ENCODE measurements around the gene PAPOLB. TPM values are rescaled to one million over a fixed set of nuclear protein-coding genes. Genes with fewer than 3 reads are reported as not detected.

The PAPOLB gene
- total and polyA plus RNA-seq, 2 donors (not counting 3 experiments of a cell fraction or from before 2014, with no cell fraction given): 0.07 TPM; not detected in 1

DNA sequence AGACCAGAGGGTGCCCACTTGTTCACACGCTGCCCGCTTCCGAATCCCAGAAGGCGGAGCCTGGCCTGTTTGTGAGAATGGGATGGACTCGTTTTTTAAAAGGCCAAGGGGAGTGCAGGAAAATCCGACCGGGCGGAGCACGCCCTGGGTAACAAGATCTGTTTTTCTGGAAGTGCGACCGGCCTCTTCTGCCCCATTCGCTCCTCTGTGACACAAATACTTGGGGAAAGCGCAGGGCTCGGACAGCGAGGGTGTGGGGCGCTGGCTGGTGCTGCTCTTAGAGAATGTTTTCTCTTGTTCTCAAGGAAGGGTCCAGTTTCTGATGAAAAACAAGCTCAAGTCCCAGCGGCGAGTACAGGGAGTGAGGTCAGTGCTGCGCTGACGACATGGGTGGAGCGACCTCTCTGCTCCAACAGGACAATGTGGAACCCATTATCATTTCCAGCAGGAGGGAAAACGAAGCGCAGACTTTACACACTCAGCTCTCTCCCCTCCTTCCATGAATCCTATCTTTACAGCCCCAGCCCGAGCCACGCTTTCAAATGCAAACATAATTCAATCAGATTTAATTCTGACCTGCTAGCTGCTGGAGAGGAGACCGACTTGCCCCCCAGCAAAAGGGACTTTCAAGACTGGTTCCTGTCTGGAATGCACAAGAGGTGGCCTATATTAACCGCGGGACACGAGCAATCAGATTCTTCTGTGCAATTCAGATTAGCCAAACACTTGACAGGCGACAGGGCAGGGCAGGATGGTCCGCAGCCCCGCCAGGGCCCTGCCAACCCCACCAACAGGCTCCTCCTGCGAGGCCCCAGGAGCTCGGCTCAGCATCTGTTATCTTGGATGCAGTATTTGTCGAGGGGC lies 20.6 kb upstream of the PAPOLB start:
- intact Hi-C loops (cut with micrococcal nuclease) (loop anchor here (1.0 kb wide), 4 partner anchors 52 to 271 kb away; no protein-coding TSS in a partner anchor), dilution Hi-C loops (cut with MboI; ENCODE audit: extremely low pct_ligation_motif_present, low sequenced_read_pairs) (no loop called here)
- no peaks in the 10 kb centered on the region for H3K27me3 ChIP-seq (ENCODE audit: control insufficient read depth in 2 of 2, insufficient read depth in 2 of 2, low read length in 2 of 2)
- peak; percentile 66 for TF ChIP-seq EZH2 (IDR thresholded peaks at IDR 0.05; ENCODE audit: borderline replicate concordance, low read depth, low read length, severe bottlenecking)
- TF ChIP-seq, protein P1, sequence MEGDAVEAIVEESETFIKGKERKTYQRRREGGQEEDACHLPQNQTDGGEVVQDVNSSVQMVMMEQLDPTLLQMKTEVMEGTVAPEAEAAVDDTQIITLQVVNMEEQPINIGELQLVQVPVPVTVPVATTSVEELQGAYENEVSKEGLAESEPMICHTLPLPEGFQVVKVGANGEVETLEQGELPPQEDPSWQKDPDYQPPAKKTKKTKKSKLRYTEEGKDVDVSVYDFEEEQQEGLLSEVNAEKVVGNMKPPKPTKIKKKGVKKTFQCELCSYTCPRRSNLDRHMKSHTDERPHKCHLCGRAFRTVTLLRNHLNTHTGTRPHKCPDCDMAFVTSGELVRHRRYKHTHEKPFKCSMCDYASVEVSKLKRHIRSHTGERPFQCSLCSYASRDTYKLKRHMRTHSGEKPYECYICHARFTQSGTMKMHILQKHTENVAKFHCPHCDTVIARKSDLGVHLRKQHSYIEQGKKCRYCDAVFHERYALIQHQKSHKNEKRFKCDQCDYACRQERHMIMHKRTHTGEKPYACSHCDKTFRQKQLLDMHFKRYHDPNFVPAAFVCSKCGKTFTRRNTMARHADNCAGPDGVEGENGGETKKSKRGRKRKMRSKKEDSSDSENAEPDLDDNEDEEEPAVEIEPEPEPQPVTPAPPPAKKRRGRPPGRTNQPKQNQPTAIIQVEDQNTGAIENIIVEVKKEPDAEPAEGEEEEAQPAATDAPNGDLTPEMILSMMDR (IDR thresholded peaks at IDR 0.05; ENCODE audit: extremely low read depth in 1 of 2, insufficient read depth in 1 of 2, low read depth in 1 of 2, low read length in 2 of 2): no peak
- ChIA-PET POLR2A (no interaction called here), CTCF (interaction anchor here (0.6 to 3.5 kb wide), 12 partner anchors 8 to 203 kb away, joined by 3 to 22 read pairs (median 4); no protein-coding TSS in a partner anchor)
- H3K36me3 ChIP-seq (ENCODE audit: control insufficient read depth in 2 of 2, extremely low read depth in 1 of 2, insufficient read depth in 2 of 2, low read length in 2 of 2): no peaks in the 10 kb centered on the region
- no peaks in the 10 kb centered on the region for H3K79me2 ChIP-seq (ENCODE audit: control insufficient read depth, insufficient read depth, low read length)
- H2AFZ ChIP-seq (ENCODE audit: low read depth, low read length): peak overlapping the region; percentile 82
- H3K9me3 ChIP-seq (replicated peaks; ENCODE audit: control insufficient read depth, insufficient read depth, low read length): no peaks in the 10 kb centered on the region
- H3K4me3 ChIP-seq (replicated peaks in 1 of 3; ENCODE audit: insufficient read depth in 1 of 3, low read depth in 1 of 3, low read length in 3 of 3): peak overlapping the region in 2 of 3 experiments; percentile 9 to 46
- no peaks in the 10 kb centered on the region for H4K20me1 ChIP-seq (replicated peaks; ENCODE audit: control insufficient read depth, extremely low read depth, insufficient read depth, low read length)
- no peak overlapping the region for H3K27ac ChIP-seq (ENCODE audit: insufficient read depth, low read depth, low read length)
- H3K4me1 ChIP-seq (ENCODE audit: control insufficient read depth, extremely low read depth, insufficient read depth, low read length): peaks cover 8% of the 10 kb centered on the region
- FAIRE-seq: peak; percentile 86
- H3K9me1 ChIP-seq (replicated peaks; ENCODE audit: control insufficient read depth, extremely low read depth, insufficient read depth, low read length): no peaks in the 10 kb centered on the region
- H3K9ac ChIP-seq (replicated peaks; ENCODE audit: extremely low read depth, insufficient read depth, low read length): peak overlapping the region; percentile 28
- BruUV-seq (replicated peaks): no TSS peak
- peak overlapping the region; percentile 73 for H3K4me2 ChIP-seq (ENCODE audit: insufficient read depth, low read length)
- peak; percentile 59 for DNase-seq (ENCODE audit: low read depth, low spot score)

DNA sequence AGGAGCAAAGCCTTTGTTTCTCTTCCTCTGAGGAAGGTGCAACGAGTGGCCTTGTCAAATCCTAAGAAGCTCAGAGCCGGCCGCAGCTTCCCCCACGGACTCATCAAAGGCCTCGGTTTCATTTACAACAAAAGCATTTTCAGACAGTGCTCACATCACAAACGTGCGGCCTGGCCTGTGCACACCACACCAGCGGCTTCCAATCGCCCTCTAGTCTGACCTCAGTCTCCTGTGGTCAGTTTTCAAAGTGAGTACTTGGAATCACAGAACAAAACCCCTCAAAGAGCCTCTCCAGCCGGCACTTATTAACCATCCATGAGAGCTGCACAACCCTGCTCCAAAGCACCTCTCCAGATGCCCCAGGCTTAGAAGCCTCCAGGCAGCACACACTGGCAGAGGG lies 18.4 kb upstream of the PAPOLB start:
- ChIA-PET CTCF (interaction anchor here (0.8 kb wide), 1 partner anchor 29 kb away, joined by 3 read pairs; no protein-coding TSS in a partner anchor), POLR2A (interaction anchor here (0.7 kb wide), 1 partner anchor 259 kb away, joined by 8 read pairs; no protein-coding TSS in a partner anchor)
- no TSS peak for BruUV-seq (replicated peaks)

More for the DNA sequence above, 18.4 kb upstream of the PAPOLB start:
- Histone ChIP-seq H3K4me2 (ENCODE audit: insufficient read depth, low read length) (no peak overlapping the region), H3K27me3 (ENCODE audit: control insufficient read depth in 2 of 2, insufficient read depth in 2 of 2, low read length in 2 of 2) (no peaks in the 10 kb centered on the region), H3K4me3 (replicated peaks in 1 of 3; ENCODE audit: insufficient read depth in 1 of 3, low read depth in 1 of 3, low read length in 3 of 3) (no peak overlapping the region), H4K20me1 (replicated peaks; ENCODE audit: control insufficient read depth, extremely low read depth, insufficient read depth, low read length) (no peaks in the 10 kb centered on the region), H3K9me1 (replicated peaks; ENCODE audit: control insufficient read depth, extremely low read depth, insufficient read depth, low read length) (no peaks in the 10 kb centered on the region), H3K79me2 (ENCODE audit: control insufficient read depth, insufficient read depth, low read length) (no peaks in the 10 kb centered on the region), H3K9ac (replicated peaks; ENCODE audit: extremely low read depth, insufficient read depth, low read length) (no peak overlapping the region), H3K9me3 (replicated peaks; ENCODE audit: control insufficient read depth, insufficient read depth, low read length) (no peaks in the 10 kb centered on the region), H3K4me1 (ENCODE audit: control insufficient read depth, extremely low read depth, insufficient read depth, low read length) (peaks cover 8% of the 10 kb centered on the region), H3K36me3 (ENCODE audit: control insufficient read depth in 2 of 2, extremely low read depth in 1 of 2, insufficient read depth in 2 of 2, low read length in 2 of 2) (no peaks in the 10 kb centered on the region), H3K27ac (ENCODE audit: insufficient read depth, low read depth, low read length) (no peak overlapping the region), H2AFZ (ENCODE audit: low read depth, low read length) (no peak overlapping the region)
- no peak for FAIRE-seq
- dilution Hi-C loops (cut with MboI; ENCODE audit: extremely low pct_ligation_motif_present, low sequenced_read_pairs): no loop called here
- TF ChIP-seq, protein P2, sequence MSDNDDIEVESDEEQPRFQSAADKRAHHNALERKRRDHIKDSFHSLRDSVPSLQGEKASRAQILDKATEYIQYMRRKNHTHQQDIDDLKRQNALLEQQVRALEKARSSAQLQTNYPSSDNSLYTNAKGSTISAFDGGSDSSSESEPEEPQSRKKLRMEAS (IDR thresholded peaks at IDR 0.05; ENCODE audit: insufficient read depth, insufficient read length): no peak
- TF ChIP-seq, protein P1 (IDR thresholded peaks at IDR 0.05; ENCODE audit: extremely low read depth in 1 of 2, insufficient read depth in 1 of 2, low read depth in 1 of 2, low read length in 2 of 2): no peak
- TF ChIP-seq POLR2A (IDR thresholded peaks at IDR 0.05; ENCODE audit: low read depth, low read length) (no peak), POLR2AphosphoS5 (IDR thresholded peaks at IDR 0.05; ENCODE audit: insufficient read depth, low read depth, low read length) (no peak), MYC (IDR thresholded peaks at IDR 0.05; ENCODE audit: low read depth, low read length) (no peak), FOS (IDR thresholded peaks at IDR 0.05; ENCODE audit: borderline replicate concordance, insufficient read depth, low read length) (no peak), JUN (IDR thresholded peaks at IDR 0.05; ENCODE audit: borderline replicate concordance, insufficient read depth, insufficient read length, low read depth) (no peak), GATA2 (IDR thresholded peaks at IDR 0.05; ENCODE audit: insufficient read depth, insufficient read length, low read depth, low read length) (no peak), EZH2 (IDR thresholded peaks at IDR 0.05; ENCODE audit: borderline replicate concordance, low read depth, low read length, severe bottlenecking) (no peak)
- intact Hi-C loops (cut with micrococcal nuclease): no loop called here
- DNase-seq (ENCODE audit: low read depth, low spot score): no peak
